Neural progenitor cell (in vitro differentiated cells): Measurements from ENCODE around the gene ZNF616.

Experiments used
- EZH2 ChIP-seq: fragments of 200-600 bp; sonication (generic); IDR thresholded peaks from 2 replicates; pipeline ENCODE4 v1.6.1; 2017; ENCODE audit warnings: antibody characterized with exemption, mild to moderate bottlenecking, moderate library complexity
- EZH2phosphoT487 ChIP-seq: fragments of 200-600 bp; sonication (generic); IDR thresholded peaks from 2 replicates; pipeline ENCODE4 v1.6.1; 2017; ENCODE audit warnings: antibody characterized with exemption
- TF ChIP-seq, protein P1 (sequence below): fragments of 200-600 bp; sonication (generic); IDR thresholded peaks from 2 replicates; pipeline ENCODE4 v1.5.1; 2017; ENCODE audit warnings: antibody characterized with exemption, mild to moderate bottlenecking

DNA sequence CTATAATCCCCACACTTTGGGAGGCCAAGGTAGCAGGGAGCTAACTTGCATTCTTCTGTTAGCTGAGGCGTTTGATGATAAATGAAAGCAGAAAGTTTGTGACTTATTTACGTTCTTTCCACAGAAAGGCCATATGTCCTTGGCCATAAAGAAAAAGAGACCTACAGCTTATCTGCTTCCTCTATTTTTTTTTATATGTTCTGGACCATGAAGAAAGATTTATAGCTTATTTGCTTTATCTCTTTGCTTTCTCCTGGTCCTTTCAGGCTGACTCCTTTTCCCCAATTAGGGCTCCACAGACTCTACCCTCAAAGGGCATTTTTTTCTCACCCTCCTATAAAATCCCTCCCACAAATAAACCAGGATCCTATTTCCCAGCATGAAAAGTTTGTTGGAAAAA, 1.5 kb upstream of the ZNF616 start:
- TF ChIP-seq, protein P1, sequence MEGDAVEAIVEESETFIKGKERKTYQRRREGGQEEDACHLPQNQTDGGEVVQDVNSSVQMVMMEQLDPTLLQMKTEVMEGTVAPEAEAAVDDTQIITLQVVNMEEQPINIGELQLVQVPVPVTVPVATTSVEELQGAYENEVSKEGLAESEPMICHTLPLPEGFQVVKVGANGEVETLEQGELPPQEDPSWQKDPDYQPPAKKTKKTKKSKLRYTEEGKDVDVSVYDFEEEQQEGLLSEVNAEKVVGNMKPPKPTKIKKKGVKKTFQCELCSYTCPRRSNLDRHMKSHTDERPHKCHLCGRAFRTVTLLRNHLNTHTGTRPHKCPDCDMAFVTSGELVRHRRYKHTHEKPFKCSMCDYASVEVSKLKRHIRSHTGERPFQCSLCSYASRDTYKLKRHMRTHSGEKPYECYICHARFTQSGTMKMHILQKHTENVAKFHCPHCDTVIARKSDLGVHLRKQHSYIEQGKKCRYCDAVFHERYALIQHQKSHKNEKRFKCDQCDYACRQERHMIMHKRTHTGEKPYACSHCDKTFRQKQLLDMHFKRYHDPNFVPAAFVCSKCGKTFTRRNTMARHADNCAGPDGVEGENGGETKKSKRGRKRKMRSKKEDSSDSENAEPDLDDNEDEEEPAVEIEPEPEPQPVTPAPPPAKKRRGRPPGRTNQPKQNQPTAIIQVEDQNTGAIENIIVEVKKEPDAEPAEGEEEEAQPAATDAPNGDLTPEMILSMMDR: no peak
- no peak for TF ChIP-seq EZH2
- no peak for TF ChIP-seq EZH2phosphoT487
